GM21576 (cell line): Measurements from ENCODE around the gene LBR.

Experiments used
- ATAC-seq: cut with Tn5 transposase; IDR thresholded peaks from one replicate; pipeline ENCODE4 v1.9.1; 2021; ENCODE audit warnings: mild to moderate bottlenecking, moderate library complexity; ENCODE audit not compliant: unreplicated experiment

The LBR gene

GRCh38 chr1:225424562-225425200 is 3.2 kb downstream of the LBR start:
- no peak for ATAC-seq

- no peak for ATAC-seq
Measured at GRCh38 chr1:225423518-225423855, 4.4 kb downstream of the LBR start.

- no peak for ATAC-seq
Measured at GRCh38 chr1:225422795-225423517, 4.9 kb downstream of the LBR start.

- no peak for ATAC-seq
Measured at GRCh38 chr1:225422031-225422605, 5.7 kb downstream of the LBR start.

GRCh38 chr1:225418598-225418997 is 9.2 kb downstream of the LBR start:
- no peak for ATAC-seq

- ATAC-seq: no peak
Measured at GRCh38 chr1:225418059-225418458, 9.8 kb downstream of the LBR start.

GRCh38 chr1:225415967-225416745 is 11.7 kb downstream of the LBR start:
- no peak for ATAC-seq

- no peak for ATAC-seq
Measured at GRCh38 chr1:225415307-225415706, 12.5 kb downstream of the LBR start.

GRCh38 chr1:225413708-225414375 is 14.0 kb downstream of the LBR start:
- ATAC-seq: no peak

GRCh38 chr1:225412803-225413351 is 15.0 kb downstream of the LBR start:
- no peak for ATAC-seq

- no peak for ATAC-seq
Measured at GRCh38 chr1:225412321-225412720, 15.5 kb downstream of the LBR start.

GRCh38 chr1:225410036-225410435 is 17.8 kb downstream of the LBR start:
- ATAC-seq: no peak

GRCh38 chr1:225409051-225409450 is 18.8 kb downstream of the LBR start:
- no peak for ATAC-seq

GRCh38 chr1:225408249-225408648 is 19.6 kb downstream of the LBR start:
- ATAC-seq: no peak

- no peak for ATAC-seq
Measured at GRCh38 chr1:225407755-225408154, 20.1 kb downstream of the LBR start.

- no peak for ATAC-seq
Measured at GRCh38 chr1:225406976-225407725, 20.7 kb downstream of the LBR start.

- ATAC-seq: no peak
Measured at GRCh38 chr1:225400968-225401367, 26.9 kb downstream of the LBR start.

GRCh38 chr1:225396357-225396756 is 31.5 kb downstream of the LBR start:
- ATAC-seq: no peak

GRCh38 chr1:225389843-225390242 is 38.0 kb downstream of the LBR start:
- no peak for ATAC-seq

- ATAC-seq: no peak
Measured at GRCh38 chr1:225388372-225388771, 39.5 kb downstream of the LBR start.
